ENCODE data around the gene TAF3. TPM values are rescaled to one million over a fixed set of nuclear protein-coding genes. Genes with fewer than 3 reads are reported as not detected.

Gene TAF3
- total and polyA plus RNA-seq, 2 donors (not counting 1 experiment from before 2014, with no cell fraction given), result 7.0 to 20.1 TPM

GRCh38 chr10:8060010-8060703 lies 241.9 kb downstream of the TAF3 start:
- ATAC-seq (ENCODE audit: low read depth) (no peak), DNase-seq (peak; percentile 22)
- Histone ChIP-seq H3K27me3 (replicated peaks in 1 of 4; ENCODE audit: control extremely low read depth in 1 of 4, control insufficient read depth in 3 of 4, insufficient read depth in 4 of 4, low read length in 3 of 4) (peaks cover 0 to 54% (median 33%) of the 10 kb centered on the region in 4 experiments), H3K9ac (ENCODE audit: low read length) (peak overlapping the region; percentile 61), H3K79me2 (ENCODE audit: control insufficient read depth, insufficient read depth, low read length) (no peaks in the 10 kb centered on the region), H3K4me2 (replicated peaks; ENCODE audit: low read depth, low read length, poor library complexity, severe bottlenecking) (peak overlapping the region; percentile 77), H3K4me1 (ENCODE audit: control insufficient read depth in 2 of 2, insufficient read depth in 2 of 2, low read length in 2 of 2) (peaks cover 35 to 46% of the 10 kb centered on the region in 2 donors), H3K36me3 (replicated peaks in 1 of 2; ENCODE audit: control extremely low read depth in 1 of 2, control insufficient read depth in 1 of 2, extremely low read depth in 1 of 2, insufficient read depth in 2 of 2, low read length in 1 of 2) (no peaks in the 10 kb centered on the region), H4K20me1 (ENCODE audit: control insufficient read depth, insufficient read depth, low read length, poor library complexity, severe bottlenecking) (no peaks in the 10 kb centered on the region), H3K4me3 (ENCODE audit: control extremely low read depth in 1 of 5, extremely low read depth in 1 of 5, insufficient read depth in 1 of 5, low read depth in 2 of 5, low read length in 4 of 5) (peak overlapping the region in 3 of 5 experiments; percentile 29 to 54 (median 44)), H3K27ac (ENCODE audit: low read length in 2 of 2) (no peak overlapping the region), H2AFZ (ENCODE audit: insufficient read depth, low read depth, low read length, poor library complexity, severe bottlenecking) (peak overlapping the region; percentile 82), H3K9me3 (ENCODE audit: control extremely low read depth in 1 of 3, control insufficient read depth in 2 of 3, insufficient read depth in 1 of 3, low read length in 2 of 3) (peaks cover 0 to 12% (median 0%) of the 10 kb centered on the region in 3 donors)
- intact Hi-C loops (cut with micrococcal nuclease), result no loop called here
- 10% methylated on average over 9 of the region's 15 CpGs for WGBS (ENCODE audit: insufficient coverage)
- Mint-ChIP-seq H3K4me3 (peak overlapping the region; percentile 61), H3K27me3 (peaks cover 56% of the 10 kb centered on the region), H3K27ac (peak overlapping the region; percentile 54), H3K9me3 (ENCODE audit: insufficient read depth) (no peaks in the 10 kb centered on the region), H3K4me1 (peaks cover 29% of the 10 kb centered on the region)
- TF ChIP-seq, protein P1, sequence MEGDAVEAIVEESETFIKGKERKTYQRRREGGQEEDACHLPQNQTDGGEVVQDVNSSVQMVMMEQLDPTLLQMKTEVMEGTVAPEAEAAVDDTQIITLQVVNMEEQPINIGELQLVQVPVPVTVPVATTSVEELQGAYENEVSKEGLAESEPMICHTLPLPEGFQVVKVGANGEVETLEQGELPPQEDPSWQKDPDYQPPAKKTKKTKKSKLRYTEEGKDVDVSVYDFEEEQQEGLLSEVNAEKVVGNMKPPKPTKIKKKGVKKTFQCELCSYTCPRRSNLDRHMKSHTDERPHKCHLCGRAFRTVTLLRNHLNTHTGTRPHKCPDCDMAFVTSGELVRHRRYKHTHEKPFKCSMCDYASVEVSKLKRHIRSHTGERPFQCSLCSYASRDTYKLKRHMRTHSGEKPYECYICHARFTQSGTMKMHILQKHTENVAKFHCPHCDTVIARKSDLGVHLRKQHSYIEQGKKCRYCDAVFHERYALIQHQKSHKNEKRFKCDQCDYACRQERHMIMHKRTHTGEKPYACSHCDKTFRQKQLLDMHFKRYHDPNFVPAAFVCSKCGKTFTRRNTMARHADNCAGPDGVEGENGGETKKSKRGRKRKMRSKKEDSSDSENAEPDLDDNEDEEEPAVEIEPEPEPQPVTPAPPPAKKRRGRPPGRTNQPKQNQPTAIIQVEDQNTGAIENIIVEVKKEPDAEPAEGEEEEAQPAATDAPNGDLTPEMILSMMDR (IDR thresholded peaks at IDR 0.05), result no peak
- TF ChIP-seq EZH2 (IDR thresholded peaks at IDR 0.05; ENCODE audit: borderline replicate concordance, insufficient read depth, low read depth, low read length, poor library complexity, severe bottlenecking), result no peak
- CTCF ChIA-PET, result no interaction called here
- POLR2A ChIA-PET, result interaction anchor here (0.7 kb wide), 1 partner anchor 26 kb away, joined by 3 read pairs; no protein-coding TSS in a partner anchor

- Histone ChIP-seq H3K9me3 (ENCODE audit: control extremely low read depth in 1 of 3, control insufficient read depth in 2 of 3, insufficient read depth in 1 of 3, low read length in 2 of 3) (peaks cover 0 to 10% (median 0%) of the 10 kb centered on the region in 3 donors), H4K20me1 (ENCODE audit: control insufficient read depth, insufficient read depth, low read length, poor library complexity, severe bottlenecking) (no peaks in the 10 kb centered on the region), H3K4me3 (ENCODE audit: control extremely low read depth in 1 of 5, extremely low read depth in 1 of 5, insufficient read depth in 1 of 5, low read depth in 2 of 5, low read length in 4 of 5) (peak overlapping the region in 3 of 5 experiments; percentile 29 to 54 (median 44)), H3K36me3 (replicated peaks in 1 of 2; ENCODE audit: control extremely low read depth in 1 of 2, control insufficient read depth in 1 of 2, extremely low read depth in 1 of 2, insufficient read depth in 2 of 2, low read length in 1 of 2) (no peaks in the 10 kb centered on the region), H3K27ac (ENCODE audit: low read length in 2 of 2) (no peak overlapping the region), H2AFZ (ENCODE audit: insufficient read depth, low read depth, low read length, poor library complexity, severe bottlenecking) (peak overlapping the region; percentile 82), H3K9ac (ENCODE audit: low read length) (peak overlapping the region; percentile 61), H3K4me2 (replicated peaks; ENCODE audit: low read depth, low read length, poor library complexity, severe bottlenecking) (peak overlapping the region; percentile 77), H3K79me2 (ENCODE audit: control insufficient read depth, insufficient read depth, low read length) (no peaks in the 10 kb centered on the region), H3K27me3 (replicated peaks in 1 of 4; ENCODE audit: control extremely low read depth in 1 of 4, control insufficient read depth in 3 of 4, insufficient read depth in 4 of 4, low read length in 3 of 4) (peaks cover 0 to 49% (median 31%) of the 10 kb centered on the region in 4 experiments), H3K4me1 (ENCODE audit: control insufficient read depth in 2 of 2, insufficient read depth in 2 of 2, low read length in 2 of 2) (peaks cover 30 to 41% of the 10 kb centered on the region in 2 donors)
- Mint-ChIP-seq H3K4me1 (peaks cover 27% of the 10 kb centered on the region), H3K9me3 (ENCODE audit: insufficient read depth) (no peaks in the 10 kb centered on the region), H3K27ac (peak overlapping the region; percentile 32), H3K4me3 (peak overlapping the region; percentile 61), H3K27me3 (peaks cover 56% of the 10 kb centered on the region)
- DNase-seq (no peak), ATAC-seq (ENCODE audit: low read depth) (no peak)
- intact Hi-C loops (cut with micrococcal nuclease), result no loop called here
- CTCF ChIA-PET, result no interaction called here
- WGBS (ENCODE audit: insufficient coverage), result no CpG with 5 or more reads among the region's 10 CpGs
- POLR2A ChIA-PET, result interaction anchor here (0.7 kb wide), 1 partner anchor 27 kb away, joined by 3 read pairs; no protein-coding TSS in a partner anchor
- no peak for TF ChIP-seq EZH2 (IDR thresholded peaks at IDR 0.05; ENCODE audit: borderline replicate concordance, insufficient read depth, low read depth, low read length, poor library complexity, severe bottlenecking)
- TF ChIP-seq, protein P1 (IDR thresholded peaks at IDR 0.05), result no peak
Observed at GRCh38 chr10:8060704-8061121, 242.4 kb downstream of the TAF3 start.
